ENCODE data around the gene EVX2.
A peak's percentile ranks its signal among the peaks of the same experiment; 100 is the strongest.

EVX2 gene

DNA sequence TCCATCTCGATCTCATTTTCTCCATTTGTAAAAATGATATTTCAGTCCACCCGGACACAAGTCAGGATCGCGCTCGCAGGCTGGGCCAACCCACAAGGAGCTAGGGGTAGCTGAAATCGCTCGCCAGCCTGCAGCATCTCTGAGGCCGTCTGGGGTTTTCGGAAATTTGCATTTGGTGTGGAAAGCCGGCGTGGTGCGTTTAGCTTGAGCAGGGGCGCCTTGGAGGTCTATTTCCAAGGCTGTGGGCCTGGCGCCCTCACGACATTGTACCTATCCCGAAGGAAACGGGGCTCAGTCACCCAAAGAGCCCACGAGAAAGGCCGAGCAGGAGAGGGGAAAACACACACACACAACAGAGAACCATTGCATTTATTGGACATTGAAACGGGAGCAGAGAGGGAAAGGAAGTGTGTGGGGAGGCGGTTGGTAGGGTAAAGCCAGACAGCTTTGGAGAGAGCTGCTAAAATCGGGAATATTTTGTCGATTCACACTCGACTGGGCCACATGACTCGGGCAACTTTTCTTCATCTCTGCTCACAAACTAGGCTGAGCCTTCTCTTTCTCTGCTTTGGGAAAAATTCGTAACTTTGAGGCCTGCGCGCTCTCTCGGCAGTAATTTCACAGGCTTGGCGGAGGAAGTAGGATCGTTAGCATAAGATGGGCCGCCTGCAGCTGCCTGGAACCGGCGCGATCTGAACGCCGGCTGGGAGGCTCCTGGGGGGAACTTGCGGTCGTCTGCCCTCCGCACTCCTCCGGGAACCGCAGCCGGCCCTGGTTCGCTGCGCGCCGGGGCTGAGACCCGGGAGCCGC, 44.6 kb upstream of the EVX2 start:
- no peak overlapping the region for H3K9ac ChIP-seq
- H3K4me3 ChIP-seq (IDR thresholded peaks at IDR 0.05; ENCODE audit: insufficient read depth, low read depth, low read length): no peak overlapping the region
- no peaks in the 10 kb centered on the region for H3K4me1 ChIP-seq (ENCODE audit: low read depth, poor library complexity, severe bottlenecking)
- H3K4me2 ChIP-seq: no peak overlapping the region
- H3K36me3 ChIP-seq (ENCODE audit: insufficient read depth): no peaks in the 10 kb centered on the region
- no peak overlapping the region for H3K27ac ChIP-seq
- no peaks in the 10 kb centered on the region for H3K79me2 ChIP-seq (ENCODE audit: insufficient read depth, low read depth)
- no peaks in the 10 kb centered on the region for H3K27me3 ChIP-seq (ENCODE audit: insufficient read depth, low read depth)
- no peaks in the 10 kb centered on the region for H4K20me1 ChIP-seq (ENCODE audit: insufficient read depth)
- TF ChIP-seq, protein P1, sequence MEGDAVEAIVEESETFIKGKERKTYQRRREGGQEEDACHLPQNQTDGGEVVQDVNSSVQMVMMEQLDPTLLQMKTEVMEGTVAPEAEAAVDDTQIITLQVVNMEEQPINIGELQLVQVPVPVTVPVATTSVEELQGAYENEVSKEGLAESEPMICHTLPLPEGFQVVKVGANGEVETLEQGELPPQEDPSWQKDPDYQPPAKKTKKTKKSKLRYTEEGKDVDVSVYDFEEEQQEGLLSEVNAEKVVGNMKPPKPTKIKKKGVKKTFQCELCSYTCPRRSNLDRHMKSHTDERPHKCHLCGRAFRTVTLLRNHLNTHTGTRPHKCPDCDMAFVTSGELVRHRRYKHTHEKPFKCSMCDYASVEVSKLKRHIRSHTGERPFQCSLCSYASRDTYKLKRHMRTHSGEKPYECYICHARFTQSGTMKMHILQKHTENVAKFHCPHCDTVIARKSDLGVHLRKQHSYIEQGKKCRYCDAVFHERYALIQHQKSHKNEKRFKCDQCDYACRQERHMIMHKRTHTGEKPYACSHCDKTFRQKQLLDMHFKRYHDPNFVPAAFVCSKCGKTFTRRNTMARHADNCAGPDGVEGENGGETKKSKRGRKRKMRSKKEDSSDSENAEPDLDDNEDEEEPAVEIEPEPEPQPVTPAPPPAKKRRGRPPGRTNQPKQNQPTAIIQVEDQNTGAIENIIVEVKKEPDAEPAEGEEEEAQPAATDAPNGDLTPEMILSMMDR (conservative IDR thresholded peaks at IDR 0.05; ENCODE audit: low read depth, low read length): no peak
- no peak overlapping the region for H2AFZ ChIP-seq (ENCODE audit: low read depth)

DNA sequence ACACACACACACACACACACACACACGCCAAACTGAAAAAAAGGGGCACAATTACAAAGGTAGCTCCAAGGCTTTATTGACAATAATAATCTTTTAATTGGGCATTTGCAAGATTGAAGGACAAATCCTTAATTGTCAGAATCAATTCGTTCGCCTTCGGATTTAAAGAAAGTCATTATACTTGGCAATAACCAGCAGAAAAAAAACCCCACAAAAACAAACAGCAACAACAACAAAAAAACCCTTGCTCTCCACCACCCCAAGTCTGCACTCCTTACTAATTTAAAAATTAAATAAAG, 44.0 kb upstream of the EVX2 start:
- Histone ChIP-seq H3K27ac (no peak overlapping the region), H3K4me1 (ENCODE audit: low read depth, poor library complexity, severe bottlenecking) (no peaks in the 10 kb centered on the region), H3K4me2 (no peak overlapping the region), H2AFZ (ENCODE audit: low read depth) (no peak overlapping the region), H3K79me2 (ENCODE audit: insufficient read depth, low read depth) (no peaks in the 10 kb centered on the region), H3K36me3 (ENCODE audit: insufficient read depth) (no peaks in the 10 kb centered on the region), H4K20me1 (ENCODE audit: insufficient read depth) (no peaks in the 10 kb centered on the region), H3K27me3 (ENCODE audit: insufficient read depth, low read depth) (no peaks in the 10 kb centered on the region), H3K4me3 (IDR thresholded peaks at IDR 0.05; ENCODE audit: insufficient read depth, low read depth, low read length) (no peak overlapping the region), H3K9ac (no peak overlapping the region)
- TF ChIP-seq, protein P1 (conservative IDR thresholded peaks at IDR 0.05; ENCODE audit: low read depth, low read length): no peak

- Histone ChIP-seq H3K79me2 (ENCODE audit: insufficient read depth, low read depth) (no peaks in the 10 kb centered on the region), H3K36me3 (ENCODE audit: insufficient read depth) (no peaks in the 10 kb centered on the region), H3K4me2 (peak overlapping the region; percentile 33), H4K20me1 (ENCODE audit: insufficient read depth) (no peaks in the 10 kb centered on the region), H3K9ac (no peak overlapping the region), H3K27me3 (ENCODE audit: insufficient read depth, low read depth) (no peaks in the 10 kb centered on the region), H3K4me1 (ENCODE audit: low read depth, poor library complexity, severe bottlenecking) (no peaks in the 10 kb centered on the region), H3K27ac (no peak overlapping the region), H3K4me3 (IDR thresholded peaks at IDR 0.05; ENCODE audit: insufficient read depth, low read depth, low read length) (no peak overlapping the region), H2AFZ (ENCODE audit: low read depth) (no peak overlapping the region; the same call in 1 of the 2 replicates)
- TF ChIP-seq, protein P1 (conservative IDR thresholded peaks at IDR 0.05; ENCODE audit: low read depth, low read length): peak; percentile 96
Observed at GRCh38 chr2:176126929-176127773, 43.4 kb upstream of the EVX2 start.

DNA sequence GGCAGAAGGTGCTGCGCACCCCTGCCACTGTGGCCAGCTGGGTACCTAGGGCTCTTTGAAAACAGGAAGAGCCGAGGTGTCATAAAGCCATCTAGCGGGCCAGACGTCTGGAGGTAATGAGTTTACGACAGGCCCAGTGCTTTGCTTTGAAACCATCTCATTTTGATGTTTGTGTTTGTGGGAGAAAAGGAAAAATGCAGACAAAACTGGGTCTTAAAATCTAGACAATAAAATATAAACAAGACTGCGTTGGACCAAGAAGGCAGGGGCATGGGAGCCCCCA, 42.0 kb upstream of the EVX2 start:
- H4K20me1 ChIP-seq (ENCODE audit: insufficient read depth): no peaks in the 10 kb centered on the region
- H3K27ac ChIP-seq: no peak overlapping the region
- H3K27me3 ChIP-seq (ENCODE audit: insufficient read depth, low read depth): no peaks in the 10 kb centered on the region
- no peak overlapping the region for H3K4me3 ChIP-seq (IDR thresholded peaks at IDR 0.05; ENCODE audit: insufficient read depth, low read depth, low read length)
- TF ChIP-seq, protein P1 (conservative IDR thresholded peaks at IDR 0.05; ENCODE audit: low read depth, low read length): no peak
- no peaks in the 10 kb centered on the region for H3K79me2 ChIP-seq (ENCODE audit: insufficient read depth, low read depth)
- no peak overlapping the region for H3K4me2 ChIP-seq
- H3K9ac ChIP-seq: no peak overlapping the region
- H2AFZ ChIP-seq (ENCODE audit: low read depth): no peak overlapping the region
- no peaks in the 10 kb centered on the region for H3K4me1 ChIP-seq (ENCODE audit: low read depth, poor library complexity, severe bottlenecking)
- H3K36me3 ChIP-seq (ENCODE audit: insufficient read depth): no peaks in the 10 kb centered on the region

All from KMS-11 (cell line).